Hematopoietic multipotent progenitor cell treated with erythropoietin and hydrocortisone succinate and interleukin-3 and kit ligand, for 17 days (in vitro differentiated cells): ENCODE results near the gene DYRK2.
"Not testable (repeated sequence)": the region's sequence is repeated elsewhere in the genome, so short reads cannot be mapped to it uniquely, and the experiment has no call there.

Experiments
- DNase-seq: peaks from one replicate; pipeline ENCODE4 v3.0.0-alpha.2; 2015; ENCODE audit warnings: low spot score

Gene DYRK2

GRCh38 chr12:67671419-67671818 is 22.9 kb downstream of the DYRK2 start:
- DNase-seq = no peak

- DNase-seq = no peak
Measured at GRCh38 chr12:67671892-67672291, 23.3 kb downstream of the DYRK2 start.

DNA sequence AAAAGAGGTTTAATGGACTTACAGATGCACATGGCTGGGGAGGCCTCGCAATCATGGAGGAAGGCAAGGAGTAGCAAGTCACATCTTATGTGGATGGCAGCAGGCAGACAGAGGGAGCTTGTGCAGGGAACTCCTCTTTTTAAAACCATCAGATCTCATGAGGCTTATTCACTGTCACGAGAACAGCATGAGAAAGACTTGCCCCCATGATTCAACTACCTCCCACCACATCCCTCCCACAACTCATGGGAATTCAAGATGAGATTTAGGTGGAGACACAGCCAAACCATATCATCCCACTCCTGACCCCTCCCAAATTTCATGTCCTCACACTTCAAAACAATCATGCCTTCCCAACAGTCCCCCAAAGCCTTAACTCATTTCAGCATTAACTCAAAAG is 24.0 kb downstream of the DYRK2 start:
- not testable (repeated sequence) for DNase-seq

GRCh38 chr12:67673509-67673908 is 25.0 kb downstream of the DYRK2 start:
- DNase-seq = not testable (repeated sequence)

GRCh38 chr12:67674417-67674816 is 25.9 kb downstream of the DYRK2 start:
- no peak for DNase-seq

DNA sequence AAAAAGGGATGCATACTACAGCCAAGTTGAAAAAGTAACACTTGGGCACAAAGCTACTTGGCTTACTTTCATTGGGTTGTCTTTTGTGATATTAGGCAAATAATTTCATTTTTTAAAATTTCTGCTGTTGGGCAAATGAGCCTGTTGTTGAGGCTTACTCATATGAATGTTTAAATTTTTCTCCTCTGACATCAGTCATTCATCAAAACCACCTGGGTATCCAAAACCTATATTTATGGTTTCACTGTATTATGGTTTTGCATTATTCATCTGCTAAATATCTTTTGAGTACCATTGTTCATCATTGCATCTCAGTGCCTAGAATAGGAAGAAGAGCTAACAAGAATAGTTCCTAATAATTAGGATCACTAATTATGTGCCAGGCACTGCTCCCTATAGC is 28.1 kb downstream of the DYRK2 start:
- no peak for DNase-seq

DNA sequence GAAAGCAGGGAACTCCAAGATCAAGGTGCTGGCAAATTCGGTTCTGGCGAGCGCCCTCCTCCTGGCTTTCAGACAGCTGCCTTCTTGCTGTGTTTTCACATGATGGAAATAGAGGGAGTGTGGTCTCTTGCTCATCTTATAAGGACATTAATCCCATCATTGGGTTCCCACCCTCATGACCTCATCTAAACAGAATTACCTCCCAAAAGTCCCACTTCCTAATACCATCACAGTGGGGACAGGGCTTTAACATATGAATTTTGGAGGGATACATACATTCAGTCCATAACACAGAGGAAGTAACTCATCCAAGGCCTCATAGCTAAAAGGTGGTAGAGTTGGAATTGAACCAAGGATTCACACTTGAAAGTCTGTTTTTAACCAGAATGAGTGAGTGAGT is 28.6 kb downstream of the DYRK2 start:
- DNase-seq = no peak

DNA sequence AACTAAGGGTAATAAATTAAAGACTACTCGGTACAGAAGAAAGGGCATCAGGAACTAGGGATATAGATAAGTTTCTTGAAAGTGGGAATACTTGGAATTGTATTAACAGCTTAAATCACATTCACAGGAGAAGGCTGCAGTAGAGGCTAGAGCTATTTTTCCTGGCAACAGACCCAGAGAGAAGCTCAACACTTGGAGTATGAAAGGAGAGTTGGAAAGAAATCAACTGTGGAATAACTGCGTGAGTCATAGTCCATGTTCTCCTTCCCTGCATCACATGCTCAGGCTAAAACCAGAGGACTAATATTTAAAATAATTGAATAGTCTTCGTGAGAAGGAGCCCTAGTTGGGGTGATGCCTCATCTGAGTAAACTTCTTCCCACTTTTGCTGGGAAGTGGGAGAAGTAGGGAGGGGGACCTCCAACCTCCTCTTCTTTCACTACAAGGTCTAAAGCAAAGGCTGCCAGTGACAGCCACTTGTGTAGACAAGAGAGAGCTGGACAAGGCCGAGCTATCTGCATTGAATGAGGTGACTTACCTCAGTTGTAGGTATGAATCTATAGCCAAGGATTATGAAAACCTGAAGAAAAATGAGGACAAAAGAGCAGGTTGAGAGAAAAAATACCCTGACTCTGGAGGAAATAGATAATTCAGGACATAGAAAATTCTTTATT is 32.7 kb downstream of the DYRK2 start:
- DNase-seq = no peak

DNA sequence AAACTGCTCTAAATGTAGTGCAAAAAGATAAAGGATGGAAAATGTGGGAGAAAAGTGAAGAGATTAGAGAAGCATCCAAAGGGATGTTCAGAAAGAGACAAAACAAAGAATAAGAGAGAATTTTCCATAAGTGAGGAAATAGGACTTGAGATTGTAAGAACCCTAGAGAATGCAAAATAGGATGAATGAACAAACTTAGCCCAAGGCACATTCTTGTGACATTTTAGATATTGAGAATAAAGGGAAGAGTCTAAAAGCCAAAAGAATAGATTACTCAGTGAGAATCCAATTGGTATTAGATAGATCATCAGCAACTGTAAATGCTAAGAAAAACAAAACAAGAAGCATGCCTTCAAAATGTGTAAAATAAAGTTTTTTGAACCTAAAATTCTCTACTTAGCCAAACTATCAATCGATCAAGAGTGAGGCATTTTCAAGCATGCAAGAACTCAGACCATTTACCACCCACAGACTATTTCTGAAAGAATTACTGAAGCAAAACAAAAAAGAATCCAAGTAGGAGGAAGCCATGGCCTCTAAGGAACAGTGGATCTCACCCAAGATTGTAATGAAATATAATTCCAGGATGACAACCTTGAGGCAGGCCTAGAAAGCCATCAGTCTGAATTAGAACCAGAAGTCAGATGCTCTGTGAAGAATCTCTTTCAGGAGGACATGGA is 33.5 kb downstream of the DYRK2 start:
- DNase-seq = no peak

DNA sequence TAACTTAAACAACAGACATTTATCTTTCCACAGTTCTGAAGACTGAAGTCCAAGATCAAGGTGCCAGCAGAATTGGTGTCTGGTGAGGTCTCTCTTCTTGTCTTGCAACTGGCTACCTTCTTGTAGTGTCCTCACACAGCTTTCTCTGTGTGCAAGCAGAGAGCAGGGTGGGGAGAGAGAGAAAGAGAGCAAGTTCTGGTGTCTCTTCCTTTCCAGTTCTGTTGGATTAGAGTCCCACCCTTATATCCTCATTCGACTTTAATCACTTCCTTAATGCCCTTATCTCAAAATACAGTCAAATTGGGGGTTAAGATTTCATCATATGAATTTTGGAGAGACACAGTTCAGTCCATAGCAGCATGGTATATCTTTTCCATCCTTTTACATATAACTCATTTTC is 40.8 kb downstream of the DYRK2 start:
- no peak for DNase-seq

GRCh38 chr12:67690656-67691055 is 42.1 kb downstream of the DYRK2 start:
- no peak for DNase-seq

GRCh38 chr12:67691220-67691619 is 42.7 kb downstream of the DYRK2 start:
- DNase-seq = no peak

- DNase-seq = no peak
Measured at GRCh38 chr12:67692135-67692534, 43.6 kb downstream of the DYRK2 start.

- no peak for DNase-seq
Measured at GRCh38 chr12:67692966-67693365, 44.4 kb downstream of the DYRK2 start.

DNA sequence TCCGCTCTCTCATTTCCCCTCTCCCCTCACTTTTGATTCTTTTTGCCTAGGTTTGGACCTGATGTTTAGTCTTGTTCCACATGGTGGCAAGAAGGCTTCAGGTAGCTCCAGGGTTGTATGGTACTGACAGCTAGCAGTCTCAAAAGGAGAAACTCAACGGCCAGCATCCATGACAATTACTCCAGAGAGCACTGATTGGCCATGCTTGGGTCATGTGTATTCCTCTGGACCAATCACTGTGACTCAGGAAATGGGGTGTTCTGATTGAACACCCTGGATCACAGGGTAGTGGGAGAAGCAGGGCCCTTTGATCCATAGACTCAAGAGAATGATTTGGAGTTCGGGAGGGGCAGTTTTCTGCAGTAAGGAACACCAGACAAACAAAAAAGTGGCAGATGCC is 45.3 kb downstream of the DYRK2 start:
- no peak for DNase-seq

DNA sequence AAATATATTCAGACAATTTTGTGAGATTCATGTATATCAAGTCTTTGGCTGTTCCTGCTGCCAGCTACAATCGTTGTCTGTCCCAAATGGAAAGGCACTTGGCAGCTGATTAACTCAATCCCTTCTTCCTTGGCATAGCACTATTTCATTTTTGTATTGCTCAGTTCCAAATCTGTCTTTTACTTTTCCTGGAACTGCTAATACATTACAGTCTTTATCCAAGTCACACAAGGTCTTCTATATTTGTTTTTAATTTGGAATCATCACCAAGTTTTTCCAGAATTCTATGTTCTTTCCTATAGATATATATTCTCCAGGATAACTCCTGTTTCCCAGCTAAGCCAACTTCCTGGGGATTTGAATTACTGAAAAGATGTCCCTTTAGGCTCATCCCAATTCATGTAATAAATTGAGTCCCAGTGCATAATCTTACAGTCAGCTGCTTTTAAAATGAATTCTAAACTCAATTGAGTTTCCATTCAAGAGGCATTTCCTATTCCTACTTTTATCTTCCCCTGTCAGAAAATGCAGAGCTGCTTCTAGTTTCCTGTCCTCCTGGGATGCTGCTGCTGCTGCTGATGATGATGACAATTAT is 45.9 kb downstream of the DYRK2 start:
- no peak for DNase-seq

DNA sequence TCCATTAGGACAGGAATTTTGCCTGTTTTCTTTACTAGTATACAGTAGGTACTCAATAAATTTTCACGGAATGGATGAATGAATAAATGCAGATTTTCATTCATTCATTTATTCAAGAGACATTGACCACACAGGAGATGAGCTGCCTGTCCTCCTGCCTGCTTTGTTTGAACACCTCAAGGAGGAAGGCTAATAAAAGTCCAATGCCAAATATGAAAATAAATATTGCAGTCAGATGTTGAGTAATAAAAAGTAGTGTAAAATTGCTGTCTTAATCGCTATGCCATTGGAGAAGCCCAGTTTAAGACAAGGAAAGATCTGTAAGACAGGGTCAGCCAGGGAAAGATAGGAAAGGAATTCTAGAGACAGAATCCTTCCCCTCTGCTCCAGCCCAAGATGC is 47.4 kb downstream of the DYRK2 start:
- no peak for DNase-seq

DNA sequence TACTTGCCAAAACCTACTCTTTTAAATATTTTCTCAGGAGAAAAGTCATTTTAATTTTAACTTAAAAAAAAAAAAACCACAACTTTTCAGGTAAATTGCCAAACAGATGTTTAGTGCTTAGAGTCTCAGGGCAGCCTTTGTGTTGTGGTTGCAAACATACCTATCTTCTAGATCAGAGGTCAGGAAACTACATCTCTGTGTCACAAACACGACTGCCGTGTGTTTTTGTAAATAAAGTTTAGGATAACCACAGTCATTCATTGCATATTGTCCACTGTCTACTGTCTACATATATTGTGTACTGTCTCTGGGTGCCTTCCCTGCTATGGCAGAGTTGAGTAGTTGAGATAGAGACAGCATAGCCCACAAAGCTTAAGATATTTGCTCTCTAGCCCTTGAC is 48.9 kb downstream of the DYRK2 start:
- no peak for DNase-seq

- no peak for DNase-seq
Measured at GRCh38 chr12:67697967-67698366, 49.4 kb downstream of the DYRK2 start.

- DNase-seq = no peak
Measured at GRCh38 chr12:67698672-67699581, 50.4 kb downstream of the DYRK2 start.

GRCh38 chr12:67701121-67701520 is 52.6 kb downstream of the DYRK2 start:
- no peak for DNase-seq

- no peak for DNase-seq
Measured at GRCh38 chr12:67702136-67702535, 53.6 kb downstream of the DYRK2 start.

DNA sequence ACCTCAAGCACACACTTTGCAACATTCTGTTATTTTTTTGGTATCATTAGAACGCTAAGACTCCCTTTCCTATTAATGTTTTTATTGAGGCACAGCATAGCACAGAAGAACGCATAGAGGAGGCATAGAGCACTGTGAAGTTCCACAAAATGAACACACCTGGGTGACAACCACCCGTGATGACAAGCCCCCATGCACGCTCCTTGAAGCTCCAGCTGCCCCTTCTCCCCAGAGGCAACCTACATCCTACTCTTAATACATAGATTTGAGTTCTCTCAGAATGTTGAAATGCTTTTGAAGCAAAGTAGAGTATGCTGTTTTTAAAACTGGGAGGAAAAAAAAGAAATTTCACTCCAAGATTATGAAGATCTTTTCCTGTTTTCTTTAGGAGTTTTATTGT is 55.5 kb downstream of the DYRK2 start:
- no peak for DNase-seq
